GM12878 (cell line): ENCODE results near the gene OCA2. TPM values are rescaled to one million over a fixed set of nuclear protein-coding genes. Genes with fewer than 3 reads are reported as not detected.

Source experiments
- ATAC-seq: fragments of 200-7000 bp; cut with Tn5 transposase; 3 replicates; pipeline ENCODE4 v1.9.1; 2020; ENCODE audit warnings: mild to moderate bottlenecking, moderate library complexity
- BruUV-seq: library from RNA; stranded (reverse); fragments of 400-500 nt; replicated peaks from 2 replicates; lab custom pipeline; 2021; lab: Mats Ljungman, UMichigan
- CTCF ChIA-PET: fragments of 300-600 bp; sonication (Branson Sonifier 250); formaldehyde crosslinking; extraction: SDS; loops from one replicate; lab custom pipeline; 2021; ENCODE audit warnings: inconsistent platforms; lab: Yijun Ruan, JAX
- POLR2A ChIA-PET: fragments of 350-600 bp; formaldehyde crosslinking; extraction: SDS; loops from one replicate; lab custom pipeline; 2021; ENCODE audit warnings: inconsistent platforms; lab: Charles Lee
- RAD21 ChIA-PET: fragments of 300-600 bp; sonication (Branson Sonifier 250); formaldehyde crosslinking; loops from one replicate; lab custom pipeline; 2023; ENCODE audit warnings: antibody characterized with exemption; ENCODE audit not compliant: unreplicated experiment; lab: Charles Lee
- SMC1A ChIA-PET: fragments of 300-600 bp; sonication (Branson Sonifier 250); formaldehyde crosslinking; loops from one replicate; lab custom pipeline; 2023; ENCODE audit not compliant: unreplicated experiment, uncharacterized antibody; lab: Charles Lee
- DNase-seq: peaks from one replicate; pipeline ENCODE4 v3.0.0-alpha.2; 2011; ENCODE audit warnings: low read depth, low spot score
- FAIRE-seq: peaks from 3 replicates; lab custom pipeline; 2011; peaks lifted over from hg19 to GRCh38; lab: Jason Lieb, UNC
- H2AFZ ChIP-seq: 2 replicates; pipeline ENCODE4 v1.6.0; 2011; ENCODE audit warnings: low read depth, low read length, control low read depth; ENCODE audit not compliant: control insufficient read depth
- H3K27ac ChIP-seq: 2 replicates; pipeline ENCODE4 v1.5.1; 2011; ENCODE audit warnings: control low read depth; ENCODE audit not compliant: control insufficient read depth, insufficient read depth
- H3K27me3 ChIP-seq, 2 experiments: replicated peaks in 1 of 2; 2 replicates each; pipeline versions ENCODE4 v1.6.0 to v1.6.1; 2011; ENCODE audit warnings: low read length in 1 of 2; ENCODE audit not compliant: control insufficient read depth in 2 of 2, insufficient read depth in 2 of 2
- H3K36me3 ChIP-seq, 2 experiments: 2 replicates each; pipeline ENCODE4 v1.5.1; 2011; ENCODE audit warnings: low read length in 1 of 2; ENCODE audit not compliant: control insufficient read depth in 2 of 2, insufficient read depth in 2 of 2
- H3K4me1 ChIP-seq: 2 replicates; pipeline ENCODE4 v1.6.1; 2011; ENCODE audit warnings: mild to moderate bottlenecking, low read length, moderate library complexity, mixed read lengths; ENCODE audit not compliant: control insufficient read depth, insufficient read depth
- H3K4me2 ChIP-seq: 2 replicates; pipeline ENCODE4 v1.6.0; 2011; ENCODE audit warnings: control low read depth; ENCODE audit not compliant: control insufficient read depth, insufficient read depth
- H3K4me3 ChIP-seq: fragments of 200-600 bp; sonication (generic); 2 replicates; pipeline ENCODE4 v1.5.1; 2016
- H3K79me2 ChIP-seq: 2 replicates; pipeline ENCODE4 v1.6.0; 2011; ENCODE audit warnings: low read length; ENCODE audit not compliant: control insufficient read depth, insufficient read depth
- H3K9ac ChIP-seq: 2 replicates; pipeline ENCODE4 v1.8.0; 2011; ENCODE audit warnings: low read length, control low read depth, mixed read lengths; ENCODE audit not compliant: control insufficient read depth, insufficient read depth
- H3K9me3 ChIP-seq: replicated peaks from 3 replicates; pipeline ENCODE4 v1.5.1; 2011; ENCODE audit warnings: mild to moderate bottlenecking, low read length; ENCODE audit not compliant: control insufficient read depth, insufficient read depth
- H4K20me1 ChIP-seq: 2 replicates; pipeline ENCODE4 v1.6.0; 2011; ENCODE audit not compliant: control insufficient read depth, insufficient read depth
- ATF2 ChIP-seq: IDR thresholded peaks from 2 replicates; pipeline ENCODE4 v1.6.1; 2012; ENCODE audit warnings: low read length, inconsistent platforms
- EED ChIP-seq: sonication (generic); IDR thresholded peaks from 2 replicates; pipeline ENCODE4 v1.6.1; 2016; ENCODE audit warnings: antibody characterized with exemption, low read depth
- ESRRA ChIP-seq: IDR thresholded peaks from 2 replicates; pipeline ENCODE4 v1.6.1; 2012; ENCODE audit warnings: mild to moderate bottlenecking, low read length, improper control_type of control experiment
- HDAC6 ChIP-seq: fragments of 200-600 bp; sonication (generic); IDR thresholded peaks from one replicate; pipeline ENCODE4 v1.8.0; 2017; ENCODE audit warnings: antibody characterized with exemption; ENCODE audit not compliant: unreplicated experiment
- HDGF ChIP-seq: fragments of 450-650 bp; IDR thresholded peaks from 2 replicates; pipeline ENCODE4 v1.6.1; 2016; ENCODE audit warnings: antibody characterized with exemption
- MTA3 ChIP-seq: IDR thresholded peaks from 2 replicates; pipeline ENCODE4 v1.6.1; 2012; ENCODE audit warnings: low read length, inconsistent platforms, borderline replicate concordance
- MYC ChIP-seq: IDR thresholded peaks from 2 replicates; pipeline ENCODE4 v1.6.1; 2011; ENCODE audit warnings: mild to moderate bottlenecking, low read length, moderate library complexity, inconsistent platforms; ENCODE audit not compliant: insufficient read depth, insufficient replicate concordance, insufficient read length, severe bottlenecking
- NR2F1 ChIP-seq: fragments of 450-650 bp; conservative IDR thresholded peaks from 2 replicates; pipeline ENCODE4 v1.6.1; 2017; ENCODE audit warnings: mild to moderate bottlenecking
- PAX5 ChIP-seq: IDR thresholded peaks from 2 replicates; pipeline ENCODE4 v1.6.1; 2011; ENCODE audit warnings: low read depth, low read length, borderline replicate concordance
- POLR2A ChIP-seq: IDR thresholded peaks from 2 replicates; pipeline ENCODE4 v1.6.1; 2011; ENCODE audit warnings: low read depth, mild to moderate bottlenecking, low read length
- RFX5 ChIP-seq: IDR thresholded peaks from 2 replicates; pipeline ENCODE4 v1.6.1; 2011; ENCODE audit warnings: low read depth, low read length, improper control_type of control experiment
- SIN3A ChIP-seq: IDR thresholded peaks from 2 replicates; pipeline ENCODE4 v1.6.1; 2012; ENCODE audit warnings: low read depth, low read length, improper control_type of control experiment
- SP1 ChIP-seq: IDR thresholded peaks from one replicate; pipeline ENCODE4 v1.6.1; 2011; ENCODE audit warnings: low read depth, low read length
- ZBTB33 ChIP-seq: fragments of 450-650 bp; IDR thresholded peaks from 2 replicates; pipeline ENCODE4 v1.6.1; 2017; ENCODE audit warnings: mild to moderate bottlenecking
- ZBTB40 ChIP-seq: fragments of 450-650 bp; IDR thresholded peaks from 2 replicates; pipeline ENCODE4 v1.6.1; 2016; ENCODE audit warnings: mild to moderate bottlenecking, moderate library complexity, borderline replicate concordance
- ZNF217 ChIP-seq: fragments of 450-650 bp; IDR thresholded peaks from 2 replicates; pipeline ENCODE4 v1.6.1; 2017; ENCODE audit warnings: antibody characterized with exemption, mild to moderate bottlenecking
- WGBS: methylation state at CpG from one replicate; pipeline ENCODE4 v1.1.6; 2016; ENCODE audit warnings: low lambda C conversion rate; ENCODE audit not compliant: insufficient replicate concordance, insufficient coverage; ENCODE audit errors: missing lambda C conversion rate; 5-methylcytosine and 5-hydroxymethylcytosine counted together
- in situ Hi-C: fragments of 300-500 bp; cut with MboI; formaldehyde crosslinking; loops from 9 replicates; pipeline ENCODE4 v1.14.3; 2018; ENCODE audit warnings: mixed read lengths
- intact Hi-C: fragments of 100-400 bp; cut with micrococcal nuclease; formaldehyde crosslinking; loops from one replicate; pipeline ENCODE4 v1.14.2; 2022; ENCODE audit not compliant: unreplicated experiment
- polyA plus RNA-seq, 11 experiments: library from polyadenylated mRNA; depleted of rRNA in 4 of 11; unstranded in 6 of 11; stranded (reverse) in 5 of 11; fragments of >200 nt; fragmentation: Nextera tagmentation in 4 of 11; fragmentation: Illumina TruSeq in 1 of 11; extraction: Ambion mirVana in 4 of 11; extraction: Trizol in 1 of 11; gene quantifications; 1 replicate in 1 of 11; 2 replicates in 10 of 11; pipeline versions ENCODE4 v1.2.1 to v1.2.3, GENCODE V29; 2011 to 2016; ENCODE audit warnings: inconsistent platforms in 2 of 11, missing spikeins in 2 of 11, low read depth in 1 of 11
- total RNA-seq, 4 experiments: library from RNA; depleted of rRNA in 3 of 4; stranded (reverse); fragments of >200 nt in 3 of 4; fragmentation: Illumina TruSeq in 1 of 4; extraction: Trizol in 1 of 4; gene quantifications; 2 replicates each; pipeline versions ENCODE4 v1.2.1 to v1.2.3, GENCODE V29; 2013 to 2021

Gene OCA2
- total and polyA plus RNA-seq, 10 of the 15 experiments (the other 5 are each of a cell fraction or from before 2014, with no cell fraction given): 0.04 to 1.8 TPM; not detected in 8

- FAIRE-seq: no peak
- Histone ChIP-seq H3K4me2 (no peak overlapping the region), H3K4me3 (no peak overlapping the region), H3K36me3 (no peaks in the 10 kb centered on the region), H3K9ac (no peak overlapping the region)
- SMC1A ChIA-PET: no interaction called here
- BruUV-seq: no TSS peak
- TF ChIP-seq ZBTB33 (no peak), MYC (no peak), EED (no peak), NR2F1 (no peak), MTA3 (no peak), SIN3A (no peak), RFX5 (no peak), ATF2 (no peak), ZBTB40 (no peak), ESRRA (no peak), PAX5 (no peak), ZNF217 (no peak), POLR2A (no peak), HDAC6 (no peak), HDGF (no peak), SP1 (no peak)
- TF ChIP-seq, all 136 proteins: peak for 0
- ChIA-PET CTCF (no interaction called here), POLR2A (no interaction called here), RAD21 (no interaction called here)
- Histone ChIP-seq H3K27me3 (no peaks in the 10 kb centered on the region), H3K79me2 (no peaks in the 10 kb centered on the region), H3K4me1 (no peaks in the 10 kb centered on the region), H4K20me1 (no peaks in the 10 kb centered on the region), H3K9me3 (no peaks in the 10 kb centered on the region; the same call in 2 of the 3 replicates), H3K27ac (no peak overlapping the region), H2AFZ (no peak overlapping the region)
- ATAC-seq: no peak
- intact Hi-C loops: no loop called here
- DNase-seq: no peak
- WGBS: 27% methylated on average over 10 of the region's 10 CpGs
- in situ Hi-C loops: no loop called here
Measured at GRCh38 chr15:27824841-27825422, 274.2 kb downstream of the OCA2 start.
